Karpas-422 (cell line): ENCODE results near the gene AXIN1. TPM values are rescaled to one million over a fixed set of nuclear protein-coding genes. Genes with fewer than 3 reads are reported as not detected.
A peak's percentile ranks its signal among the peaks of the same experiment; 100 is the strongest.
"Not testable (repeated sequence)": the region's sequence is repeated elsewhere in the genome, so short reads cannot be mapped to it uniquely, and the experiment has no call there.

Experiments
- DNase-seq: peaks from one replicate; pipeline ENCODE4 v3.0.0-alpha.2; 2015
- H2AFZ ChIP-seq: fragments of 200-600 bp; sonication (generic); 2 replicates; pipeline ENCODE4 v1.6.1; 2014; ENCODE audit warnings: antibody characterized with exemption, low read length, mixed read lengths
- H3K27ac ChIP-seq: fragments of 200-600 bp; sonication (generic); 2 replicates; pipeline ENCODE4 v1.5.1; 2014; ENCODE audit warnings: mild to moderate bottlenecking, low read length, moderate library complexity
- H3K27me3 ChIP-seq: fragments of 200-600 bp; sonication (generic); 2 replicates; pipeline ENCODE4 v1.6.1; 2014; ENCODE audit warnings: low read length, mixed read lengths
- H3K36me3 ChIP-seq: fragments of 200-600 bp; sonication (generic); 2 replicates; pipeline ENCODE4 v1.6.1; 2014; ENCODE audit warnings: low read length, mixed read lengths; ENCODE audit not compliant: insufficient read depth
- H3K4me1 ChIP-seq: fragments of 200-600 bp; sonication (generic); 2 replicates; pipeline ENCODE4 v1.6.1; 2014; ENCODE audit warnings: mild to moderate bottlenecking, low read length, mixed read lengths
- H3K4me2 ChIP-seq: fragments of 200-600 bp; sonication (generic); 2 replicates; pipeline ENCODE4 v1.6.1; 2014; ENCODE audit warnings: low read length, low read depth, mild to moderate bottlenecking; ENCODE audit not compliant: poor library complexity, severe bottlenecking
- H3K4me3 ChIP-seq: fragments of 200-600 bp; sonication (generic); 2 replicates; pipeline ENCODE4 v1.5.1; 2014; ENCODE audit warnings: mild to moderate bottlenecking, antibody characterized with exemption, low read length, mixed read lengths
- H3K79me2 ChIP-seq: fragments of 200-600 bp; sonication (generic); 2 replicates; pipeline ENCODE4 v1.6.1; 2014; ENCODE audit warnings: mild to moderate bottlenecking, low read length, mixed read lengths
- H3K9ac ChIP-seq: fragments of 200-600 bp; sonication (generic); 2 replicates; pipeline ENCODE4 v1.6.0; 2014; ENCODE audit warnings: low read length
- H3K9me2 ChIP-seq: fragments of 200-600 bp; sonication (generic), shearing (Covaris generic); replicated peaks from 2 replicates; pipeline ENCODE4 v1.6.0; 2014; ENCODE audit warnings: mild to moderate bottlenecking, low read length, moderate library complexity; ENCODE audit not compliant: insufficient read depth
- H3K9me3 ChIP-seq: fragments of 300-700, 200-600 bp; sonication (generic); 2 replicates; pipeline ENCODE4 v1.6.1; 2014; ENCODE audit warnings: low read length, mixed read lengths
- H4K20me1 ChIP-seq: fragments of 200-600 bp; sonication (generic); 2 replicates; pipeline ENCODE4 v1.6.1; 2014; ENCODE audit warnings: mild to moderate bottlenecking, antibody characterized with exemption, low read length, low read depth; ENCODE audit not compliant: insufficient read depth
- total RNA-seq: library from RNA; depleted of rRNA; stranded (reverse); fragments of >200 nt; shearing (Covaris generic); gene quantifications from 2 replicates; pipeline ENCODE4 v1.2.3, GENCODE V29; 2014; ENCODE audit warnings: low replicate concordance

Gene AXIN1
- total RNA-seq, 1 experiment from 2014 or later: 14.6 TPM

GRCh38 chr16:272633-273546, 79.6 kb downstream of the AXIN1 start:
- peak overlapping the region; percentile 60 for H3K4me2 ChIP-seq
- H3K4me1 ChIP-seq: peaks cover 6% of the 10 kb centered on the region
- no peak for DNase-seq
- H3K9me2 ChIP-seq: no peaks in the 10 kb centered on the region
- H3K27ac ChIP-seq: no peak overlapping the region
- H3K36me3 ChIP-seq: no peaks in the 10 kb centered on the region
- H3K9me3 ChIP-seq: no peaks in the 10 kb centered on the region
- H3K79me2 ChIP-seq: no peaks in the 10 kb centered on the region
- H3K9ac ChIP-seq: no peak overlapping the region
- H4K20me1 ChIP-seq: no peaks in the 10 kb centered on the region
- no peak overlapping the region for H2AFZ ChIP-seq
- H3K27me3 ChIP-seq: no peaks in the 10 kb centered on the region
- peak overlapping the region; percentile 44; the same call in 1 of the 2 replicates for H3K4me3 ChIP-seq

- no peak overlapping the region for H2AFZ ChIP-seq
- H3K36me3 ChIP-seq: no peaks in the 10 kb centered on the region
- H3K27ac ChIP-seq: no peak overlapping the region
- H3K79me2 ChIP-seq: no peaks in the 10 kb centered on the region
- H3K9me2 ChIP-seq: no peaks in the 10 kb centered on the region
- no peak for DNase-seq
- H4K20me1 ChIP-seq: no peaks in the 10 kb centered on the region
- no peaks in the 10 kb centered on the region for H3K9me3 ChIP-seq
- H3K4me2 ChIP-seq: no peak overlapping the region
- peaks cover 6% of the 10 kb centered on the region for H3K4me1 ChIP-seq
- H3K27me3 ChIP-seq: no peaks in the 10 kb centered on the region
- H3K4me3 ChIP-seq: no peak overlapping the region
- H3K9ac ChIP-seq: no peak overlapping the region
Measured at GRCh38 chr16:270381-271255, 81.9 kb downstream of the AXIN1 start.

GRCh38 chr16:269061-269796, 83.3 kb downstream of the AXIN1 start:
- Histone ChIP-seq H3K36me3 (no peaks in the 10 kb centered on the region), H4K20me1 (no peaks in the 10 kb centered on the region), H3K9me3 (no peaks in the 10 kb centered on the region), H3K27me3 (no peaks in the 10 kb centered on the region), H3K9me2 (no peaks in the 10 kb centered on the region), H3K79me2 (no peaks in the 10 kb centered on the region), H3K4me2 (no peak overlapping the region), H3K9ac (no peak overlapping the region), H3K4me1 (peaks cover 6% of the 10 kb centered on the region), H2AFZ (no peak overlapping the region), H3K4me3 (no peak overlapping the region), H3K27ac (no peak overlapping the region)
- no peak for DNase-seq

- H3K27me3 ChIP-seq: no peaks in the 10 kb centered on the region
- H2AFZ ChIP-seq: no peak overlapping the region
- peaks cover 2% of the 10 kb centered on the region for H3K4me1 ChIP-seq
Measured at GRCh38 chr16:268141-269053, 84.1 kb downstream of the AXIN1 start.

GRCh38 chr16:267562-267961, 85.0 kb downstream of the AXIN1 start:
- H3K4me3 ChIP-seq, H4K20me1 ChIP-seq, H3K27me3 ChIP-seq, H3K9me3 ChIP-seq, H3K9me2 ChIP-seq, H3K4me2 ChIP-seq, H3K4me1 ChIP-seq, H3K27ac ChIP-seq, H3K9ac ChIP-seq, DNase-seq, H2AFZ ChIP-seq, H3K79me2 ChIP-seq, H3K36me3 ChIP-seq: not testable (repeated sequence)

More at GRCh38 chr16:268141-269053, 84.1 kb downstream of the AXIN1 start:
- no peaks in the 10 kb centered on the region for H3K79me2 ChIP-seq
- DNase-seq: no peak
- no peak overlapping the region for H3K9ac ChIP-seq
- H3K36me3 ChIP-seq: no peaks in the 10 kb centered on the region
- no peaks in the 10 kb centered on the region for H3K9me3 ChIP-seq
- H3K9me2 ChIP-seq: no peaks in the 10 kb centered on the region
- no peaks in the 10 kb centered on the region for H4K20me1 ChIP-seq
- H3K4me2 ChIP-seq: no peak overlapping the region
- no peak overlapping the region for H3K4me3 ChIP-seq
- no peak overlapping the region for H3K27ac ChIP-seq

- Histone ChIP-seq H4K20me1 (no peaks in the 10 kb centered on the region), H3K4me3 (no peak overlapping the region), H3K4me1 (no peaks in the 10 kb centered on the region), H3K9me3 (no peaks in the 10 kb centered on the region), H3K4me2 (no peak overlapping the region), H3K9ac (no peak overlapping the region), H3K9me2 (no peaks in the 10 kb centered on the region), H3K27me3 (no peaks in the 10 kb centered on the region), H3K27ac (no peak overlapping the region), H3K79me2 (no peaks in the 10 kb centered on the region), H3K36me3 (no peaks in the 10 kb centered on the region), H2AFZ (no peak overlapping the region)
- no peak for DNase-seq
Measured at GRCh38 chr16:266258-267164, 86.0 kb downstream of the AXIN1 start.

- Histone ChIP-seq H3K4me1 (no peaks in the 10 kb centered on the region), H3K4me2 (no peak overlapping the region), H3K36me3 (no peaks in the 10 kb centered on the region), H3K4me3 (no peak overlapping the region), H4K20me1 (no peaks in the 10 kb centered on the region), H3K9me2 (no peaks in the 10 kb centered on the region), H3K79me2 (no peaks in the 10 kb centered on the region), H2AFZ (no peak overlapping the region), H3K9me3 (no peaks in the 10 kb centered on the region), H3K9ac (no peak overlapping the region), H3K27me3 (no peaks in the 10 kb centered on the region), H3K27ac (no peak overlapping the region)
- no peak for DNase-seq
Measured at GRCh38 chr16:265711-266110, 86.8 kb downstream of the AXIN1 start.
